ENCODE results near the gene PRKCA. TPM values are rescaled to one million over a fixed set of nuclear protein-coding genes. Genes with fewer than 3 reads are reported as not detected.

Gene PRKCA
- total and polyA plus RNA-seq, 9 of the 15 experiments (the other 6 are each of a cell fraction or from before 2014, with no cell fraction given): 3.2 to 33.0 (median 17.8) TPM

GRCh38 chr17:66701462-66701861 lies 399.0 kb downstream of the PRKCA start (continued):
- TF ChIP-seq SAFB2 (IDR thresholded peaks at IDR 0.05; ENCODE audit: borderline replicate concordance, low read depth, low read length, severe bottlenecking) (no peak), AFF1 (IDR thresholded peaks at IDR 0.05; ENCODE audit: low read depth in 1 of 2, partially characterized antibody in 2 of 2) (peak in 1 of 2 experiments; percentile 30), AFF4 (CRISPR knock-in tag; IDR thresholded peaks at IDR 0.05) (no peak), HDAC1 (IDR thresholded peaks at IDR 0.05) (no peak), CUX1 (CRISPR knock-in tag; IDR thresholded peaks at IDR 0.05) (no peak)

All from K562 (cell line).